GM23338 (cell line): Measurements from ENCODE around the gene CXCL10. TPM values are rescaled to one million over a fixed set of nuclear protein-coding genes. Genes with fewer than 3 reads are reported as not detected.

ENCODE experiments used
- ATAC-seq: fragments of 200-7000 bp; cut with Tn5 transposase; 3 replicates; pipeline ENCODE4 v1.9.1; 2020
- DNase-seq: peaks from one replicate; pipeline ENCODE4 v3.0.0-alpha.2; 2015; ENCODE audit warnings: low spot score
- H2AFZ ChIP-seq: fragments of 200-600 bp; sonication (generic); 2 replicates; pipeline ENCODE4 v1.8.0; 2016; ENCODE audit warnings: antibody characterized with exemption, mild to moderate bottlenecking, moderate library complexity
- H3F3A ChIP-seq: fragments of 200-600 bp; sonication (generic); replicated peaks from 2 replicates; pipeline ENCODE4 v1.8.0; 2017; ENCODE audit warnings: antibody characterized with exemption, mixed run types, low read depth
- H3K27ac ChIP-seq: fragments of 200-600 bp; sonication (generic); 2 replicates; pipeline ENCODE4 v1.6.1; 2016; ENCODE audit warnings: low read depth
- H3K27me3 ChIP-seq: fragments of 200-600 bp; sonication (generic); 2 replicates; pipeline ENCODE4 v1.8.0; 2016; ENCODE audit warnings: mild to moderate bottlenecking, mixed run types, moderate library complexity; ENCODE audit not compliant: insufficient read depth
- H3K36me3 ChIP-seq: fragments of 200-600 bp; sonication (generic); 2 replicates; pipeline ENCODE4 v1.8.0; 2016; ENCODE audit warnings: mild to moderate bottlenecking; ENCODE audit not compliant: insufficient read depth
- H3K4me1 ChIP-seq: fragments of 200-600 bp; sonication (generic); 2 replicates; pipeline ENCODE4 v1.8.0; 2016; ENCODE audit warnings: mild to moderate bottlenecking, moderate library complexity; ENCODE audit not compliant: insufficient read depth
- H3K4me2 ChIP-seq: fragments of 200-600 bp; sonication (generic); 2 replicates; pipeline ENCODE4 v1.7.1; 2017; ENCODE audit warnings: mixed run types
- H3K4me3 ChIP-seq: fragments of 200-600 bp; sonication (generic); 2 replicates; pipeline ENCODE4 v1.6.1; 2016; ENCODE audit warnings: mixed run types
- H3K79me2 ChIP-seq: fragments of 200-600 bp; sonication (generic); replicated peaks from 2 replicates; pipeline ENCODE4 v1.8.0; 2017; ENCODE audit warnings: mild to moderate bottlenecking; ENCODE audit not compliant: insufficient read depth
- H3K9me2 ChIP-seq: fragments of 200-600 bp; sonication (generic); 2 replicates; pipeline ENCODE4 v1.8.0; 2017; ENCODE audit not compliant: insufficient read depth
- H4K20me1 ChIP-seq: fragments of 200-600 bp; sonication (generic); replicated peaks from 2 replicates; pipeline ENCODE4 v1.8.0; 2017; ENCODE audit warnings: mild to moderate bottlenecking; ENCODE audit not compliant: insufficient read depth
- H3K27ac Mint-ChIP-seq: 2 replicates; pipeline ENCODE4 v1.8.0; 2020; ENCODE audit warnings: inconsistent platforms, mild to moderate bottlenecking, moderate library complexity, mixed read lengths
- H3K27me3 Mint-ChIP-seq: 3 replicates; pipeline ENCODE4 v1.8.0; 2022; ENCODE audit warnings: low read depth, mild to moderate bottlenecking, moderate library complexity, mixed read lengths, inconsistent platforms; ENCODE audit not compliant: insufficient read depth, poor library complexity
- H3K36me3 Mint-ChIP-seq: 3 replicates; pipeline ENCODE4 v1.8.0; 2021; ENCODE audit warnings: low read depth, mild to moderate bottlenecking, inconsistent platforms, moderate library complexity, mixed read lengths
- H3K4me1 Mint-ChIP-seq: 3 replicates; pipeline ENCODE4 v1.8.0; 2020; ENCODE audit warnings: mild to moderate bottlenecking, inconsistent platforms, mixed read lengths
- H3K4me3 Mint-ChIP-seq: 3 replicates; pipeline ENCODE4 v1.8.0; 2021; ENCODE audit warnings: moderate library complexity, mild to moderate bottlenecking, inconsistent platforms, mixed read lengths
- H3K9me3 Mint-ChIP-seq: 3 replicates; pipeline ENCODE4 v1.8.0; 2020; ENCODE audit warnings: moderate library complexity, mild to moderate bottlenecking, inconsistent platforms, mixed read lengths
- CREB1 ChIP-seq: fragments of 250-450 bp; sonication (Bioruptor Pico); IDR thresholded peaks from 2 replicates; pipeline ENCODE4 v1.5.0; 2020; ENCODE audit warnings: low read depth, mild to moderate bottlenecking, moderate library complexity
- CTCF ChIP-seq, 2 experiments: fragments of 200-600 bp in 1 of 2; sonication (generic) in 1 of 2; conservative IDR thresholded peaks; 2 replicates each; pipeline versions ENCODE4 v1.5.1 to v1.6.1; 2016 to 2017; ENCODE audit warnings: antibody characterized with exemption in 2 of 2, low read depth in 2 of 2, mild to moderate bottlenecking in 2 of 2, moderate library complexity in 1 of 2
- ETS1 ChIP-seq: IDR thresholded peaks from 2 replicates; pipeline ENCODE4 v1.6.1; 2016; ENCODE audit warnings: antibody characterized with exemption
- EZH2phosphoT487 ChIP-seq: fragments of 200-600 bp; sonication (generic); IDR thresholded peaks from one replicate; pipeline ENCODE4 v1.8.1; 2018; ENCODE audit warnings: antibody characterized with exemption; ENCODE audit not compliant: unreplicated experiment
- NANOG ChIP-seq: IDR thresholded peaks from 2 replicates; pipeline ENCODE4 v1.6.1; 2016; ENCODE audit warnings: antibody characterized with exemption, borderline replicate concordance
- POLR2AphosphoS5 ChIP-seq: IDR thresholded peaks from 2 replicates; pipeline ENCODE4 v1.6.1; 2016; ENCODE audit warnings: antibody characterized with exemption, low read depth
- REST ChIP-seq: IDR thresholded peaks from one replicate; pipeline ENCODE4 v1.6.1; 2018; ENCODE audit warnings: antibody characterized with exemption; ENCODE audit not compliant: unreplicated experiment
- STAT1 ChIP-seq: IDR thresholded peaks from one replicate; pipeline ENCODE4 v1.6.1; 2016; ENCODE audit warnings: antibody characterized with exemption; ENCODE audit not compliant: unreplicated experiment
- ZNF114 ChIP-seq: fragments of 250-450 bp; sonication (Bioruptor Pico); IDR thresholded peaks from 2 replicates; pipeline ENCODE4 v1.5.0; 2020; ENCODE audit warnings: mild to moderate bottlenecking, moderate library complexity
- ZNF331 ChIP-seq: fragments of 250-450 bp; sonication (Bioruptor Pico); IDR thresholded peaks from 2 replicates; pipeline ENCODE4 v1.5.0; 2020; ENCODE audit warnings: low read depth, mild to moderate bottlenecking, moderate library complexity
- polyA plus RNA-seq: library from polyadenylated mRNA; unstranded; fragments of >200 nt; fragmentation: Nextera tagmentation; extraction: Ambion mirVana; gene quantifications from 2 replicates; pipeline ENCODE4 v1.2.1, GENCODE V29; 2016
- total RNA-seq: library from RNA; depleted of rRNA; stranded (reverse); fragments of >200 nt; shearing (Covaris generic); gene quantifications from 2 replicates; pipeline ENCODE4 v1.2.3, GENCODE V29; 2014

The CXCL10 gene
- total and polyA plus RNA-seq, 2 experiments from 2014 or later: not detected

GRCh38 chr4:76061421-76061820, 38.1 kb upstream of the CXCL10 start:
- DNase-seq: no peak
- H3K36me3 Mint-ChIP-seq: peaks cover 6% of the 10 kb centered on the region
- no peak overlapping the region for H3K27ac ChIP-seq

GRCh38 chr4:76060506-76060905, 37.2 kb upstream of the CXCL10 start:
- Mint-ChIP-seq H3K27ac (no peak overlapping the region), H3K4me3 (no peak overlapping the region)
- DNase-seq: no peak
- TF ChIP-seq ETS1 (no peak), CTCF (conservative IDR thresholded peaks at IDR 0.05; ENCODE audit: low read depth in 2 of 2) (no peak), ZNF331 (CRISPR knock-in tag) (no peak), NANOG (no peak), POLR2AphosphoS5 (no peak), EZH2phosphoT487 (no peak), CREB1 (CRISPR knock-in tag) (no peak), ZNF114 (CRISPR knock-in tag) (no peak), REST (no peak), STAT1 (no peak)

More at GRCh38 chr4:76061421-76061820, 38.1 kb upstream of the CXCL10 start:
- Mint-ChIP-seq H3K27me3 (peaks cover 1% of the 10 kb centered on the region), H3K27ac (no peak overlapping the region), H3K4me3 (no peak overlapping the region), H3K9me3 (peaks cover 6% of the 10 kb centered on the region), H3K4me1 (peaks cover 6% of the 10 kb centered on the region; the same call in 2 of the 3 replicates)
- H4K20me1 ChIP-seq: no peaks in the 10 kb centered on the region
- peaks cover under 1% of the 10 kb centered on the region; the same call in 1 of the 2 replicates for H3K4me1 ChIP-seq
- TF ChIP-seq CTCF (conservative IDR thresholded peaks at IDR 0.05; ENCODE audit: low read depth in 2 of 2): no peak
- H3K79me2 ChIP-seq: no peaks in the 10 kb centered on the region
- ATAC-seq: no peak
- no peak overlapping the region for H3K4me2 ChIP-seq
- no peak overlapping the region for H3K4me3 ChIP-seq
- no peak overlapping the region for H2AFZ ChIP-seq
- no peaks in the 10 kb centered on the region for H3K27me3 ChIP-seq
- no peaks in the 10 kb centered on the region for H3K36me3 ChIP-seq
- H3K9me2 ChIP-seq: no peaks in the 10 kb centered on the region
- H3F3A ChIP-seq: no peaks in the 10 kb centered on the region

More at GRCh38 chr4:76060506-76060905, 37.2 kb upstream of the CXCL10 start:
- Mint-ChIP-seq H3K4me1 (peaks cover 16% of the 10 kb centered on the region), H3K9me3 (no peaks in the 10 kb centered on the region), H3K27me3 (peaks cover 2% of the 10 kb centered on the region), H3K36me3 (no peaks in the 10 kb centered on the region)
- no peak overlapping the region for H3K4me3 ChIP-seq
- no peaks in the 10 kb centered on the region for H3K27me3 ChIP-seq
- H3F3A ChIP-seq: no peaks in the 10 kb centered on the region
- H3K79me2 ChIP-seq: no peaks in the 10 kb centered on the region
- no peaks in the 10 kb centered on the region for H3K9me2 ChIP-seq
- no peaks in the 10 kb centered on the region for H3K36me3 ChIP-seq
- H4K20me1 ChIP-seq: no peaks in the 10 kb centered on the region
- H3K27ac ChIP-seq: no peak overlapping the region
- H2AFZ ChIP-seq: no peak overlapping the region; the same call in 1 of the 2 replicates
- no peak for ATAC-seq
- no peak overlapping the region for H3K4me2 ChIP-seq
- peaks cover 10% of the 10 kb centered on the region for H3K4me1 ChIP-seq
